Measurements from ENCODE around the gene FADS2. TPM values are rescaled to one million over a fixed set of nuclear protein-coding genes. Genes with fewer than 3 reads are reported as not detected.
A peak's percentile ranks its signal among the peaks of the same experiment; 100 is the strongest.

The FADS2 gene
- total RNA-seq, 1 experiment from 2014 or later = 20.6 TPM

DNA sequence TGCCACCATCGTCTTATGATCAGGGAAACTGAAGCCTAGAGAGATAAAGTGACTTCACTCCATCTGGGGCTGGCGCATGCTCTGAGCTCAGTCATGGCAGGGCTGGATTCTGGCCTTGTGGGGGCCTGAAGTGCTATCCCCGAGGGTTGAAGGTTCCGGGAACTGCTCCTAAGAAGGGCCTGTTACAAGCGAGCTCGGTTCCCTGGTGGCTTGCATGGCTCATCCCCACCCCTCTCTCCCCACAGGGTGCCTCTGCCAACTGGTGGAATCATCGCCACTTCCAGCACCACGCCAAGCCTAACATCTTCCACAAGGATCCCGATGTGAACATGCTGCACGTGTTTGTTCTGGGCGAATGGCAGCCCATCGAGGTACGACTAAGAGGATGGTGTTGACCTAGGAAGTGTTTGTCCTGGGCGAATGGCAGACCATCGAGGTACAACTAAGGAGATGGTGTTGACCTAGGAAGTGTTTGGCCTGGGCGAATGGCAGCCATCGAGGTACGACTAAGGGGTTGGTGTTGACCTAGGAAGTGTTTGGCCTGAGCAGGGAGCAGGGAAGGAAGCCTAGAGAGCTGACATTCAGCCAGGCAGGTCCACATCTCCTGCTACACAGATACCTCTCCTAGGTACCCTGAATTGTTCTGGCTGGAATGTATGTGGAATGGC is 19.9 kb downstream of the FADS2 start:
- Mint-ChIP-seq H3K36me3 (ENCODE audit: insufficient read depth, unreplicated experiment) (peaks cover 19% of the 10 kb centered on the region), H3K27me3 (ENCODE audit: insufficient read depth, unreplicated experiment) (no peaks in the 10 kb centered on the region), H3K27ac (ENCODE audit: low read depth, unreplicated experiment) (no peak overlapping the region), H3K9me3 (ENCODE audit: unreplicated experiment) (no peaks in the 10 kb centered on the region), H3K4me1 (ENCODE audit: insufficient read depth, unreplicated experiment) (no peaks in the 10 kb centered on the region), H3K4me3 (ENCODE audit: unreplicated experiment) (no peak overlapping the region)
- intact Hi-C loops (cut with micrococcal nuclease) = no loop called here
- TF ChIP-seq, protein P1, sequence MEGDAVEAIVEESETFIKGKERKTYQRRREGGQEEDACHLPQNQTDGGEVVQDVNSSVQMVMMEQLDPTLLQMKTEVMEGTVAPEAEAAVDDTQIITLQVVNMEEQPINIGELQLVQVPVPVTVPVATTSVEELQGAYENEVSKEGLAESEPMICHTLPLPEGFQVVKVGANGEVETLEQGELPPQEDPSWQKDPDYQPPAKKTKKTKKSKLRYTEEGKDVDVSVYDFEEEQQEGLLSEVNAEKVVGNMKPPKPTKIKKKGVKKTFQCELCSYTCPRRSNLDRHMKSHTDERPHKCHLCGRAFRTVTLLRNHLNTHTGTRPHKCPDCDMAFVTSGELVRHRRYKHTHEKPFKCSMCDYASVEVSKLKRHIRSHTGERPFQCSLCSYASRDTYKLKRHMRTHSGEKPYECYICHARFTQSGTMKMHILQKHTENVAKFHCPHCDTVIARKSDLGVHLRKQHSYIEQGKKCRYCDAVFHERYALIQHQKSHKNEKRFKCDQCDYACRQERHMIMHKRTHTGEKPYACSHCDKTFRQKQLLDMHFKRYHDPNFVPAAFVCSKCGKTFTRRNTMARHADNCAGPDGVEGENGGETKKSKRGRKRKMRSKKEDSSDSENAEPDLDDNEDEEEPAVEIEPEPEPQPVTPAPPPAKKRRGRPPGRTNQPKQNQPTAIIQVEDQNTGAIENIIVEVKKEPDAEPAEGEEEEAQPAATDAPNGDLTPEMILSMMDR (IDR thresholded peaks at IDR 0.05; ENCODE audit: unreplicated experiment) = no peak
- BruUV-seq (replicated peaks) = no TSS peak
- no peak for DNase-seq (ENCODE audit: unreplicated experiment)
- ChIA-PET CTCF (interaction anchor here (1.0 kb wide), 1 partner anchor 213 kb away, joined by 4 read pairs; no protein-coding TSS in a partner anchor), POLR2A (interaction anchor here (0.7 kb wide), 1 partner anchor 233 kb away, joined by 3 read pairs; no protein-coding TSS in a partner anchor)

GRCh38 chr11:61848631-61849030 is 20.5 kb downstream of the FADS2 start:
- TF ChIP-seq, protein P1 (IDR thresholded peaks at IDR 0.05; ENCODE audit: unreplicated experiment) = no peak
- Mint-ChIP-seq H3K27ac (ENCODE audit: low read depth, unreplicated experiment) (no peak overlapping the region), H3K36me3 (ENCODE audit: insufficient read depth, unreplicated experiment) (peaks cover 19% of the 10 kb centered on the region), H3K4me1 (ENCODE audit: insufficient read depth, unreplicated experiment) (no peaks in the 10 kb centered on the region), H3K9me3 (ENCODE audit: unreplicated experiment) (no peaks in the 10 kb centered on the region), H3K27me3 (ENCODE audit: insufficient read depth, unreplicated experiment) (no peaks in the 10 kb centered on the region), H3K4me3 (ENCODE audit: unreplicated experiment) (no peak overlapping the region)
- intact Hi-C loops (cut with micrococcal nuclease) = no loop called here
- POLR2A ChIA-PET = no interaction called here
- CTCF ChIA-PET = interaction anchor here (1.0 kb wide), 1 partner anchor 212 kb away, joined by 4 read pairs; no protein-coding TSS in a partner anchor
- BruUV-seq (replicated peaks) = no TSS peak
- no peak for DNase-seq (ENCODE audit: unreplicated experiment)

DNA sequence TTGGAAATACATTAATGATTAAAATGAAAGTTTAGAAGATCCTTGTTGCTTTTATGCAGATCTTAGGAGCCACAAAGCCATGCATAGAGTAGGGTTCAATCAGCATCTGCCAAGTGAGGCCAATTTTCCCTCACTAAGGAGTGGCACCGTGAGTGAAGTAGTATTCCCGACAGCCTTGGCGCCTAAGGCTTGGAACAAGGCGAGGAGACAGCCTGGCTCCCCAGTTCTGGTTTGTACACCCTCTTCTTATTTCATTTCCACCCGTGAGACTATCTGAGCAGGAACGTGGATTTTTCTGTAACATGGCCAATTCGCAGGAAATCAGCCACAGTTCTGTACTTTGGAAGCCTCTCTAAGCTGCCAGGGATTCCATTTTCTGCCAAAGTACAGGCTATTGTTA is 22.6 kb downstream of the FADS2 start:
- ChIA-PET POLR2A (no interaction called here), CTCF (no interaction called here)
- Mint-ChIP-seq H3K36me3 (ENCODE audit: insufficient read depth, unreplicated experiment) (peaks cover 19% of the 10 kb centered on the region), H3K4me1 (ENCODE audit: insufficient read depth, unreplicated experiment) (no peaks in the 10 kb centered on the region), H3K4me3 (ENCODE audit: unreplicated experiment) (no peak overlapping the region), H3K27ac (ENCODE audit: low read depth, unreplicated experiment) (peak overlapping the region; percentile 63), H3K27me3 (ENCODE audit: insufficient read depth, unreplicated experiment) (no peaks in the 10 kb centered on the region), H3K9me3 (ENCODE audit: unreplicated experiment) (no peaks in the 10 kb centered on the region)
- no TSS peak for BruUV-seq (replicated peaks)
- no peak for DNase-seq (ENCODE audit: unreplicated experiment)
- intact Hi-C loops (cut with micrococcal nuclease) = no loop called here
- TF ChIP-seq, protein P1 (IDR thresholded peaks at IDR 0.05; ENCODE audit: unreplicated experiment) = no peak

DNA sequence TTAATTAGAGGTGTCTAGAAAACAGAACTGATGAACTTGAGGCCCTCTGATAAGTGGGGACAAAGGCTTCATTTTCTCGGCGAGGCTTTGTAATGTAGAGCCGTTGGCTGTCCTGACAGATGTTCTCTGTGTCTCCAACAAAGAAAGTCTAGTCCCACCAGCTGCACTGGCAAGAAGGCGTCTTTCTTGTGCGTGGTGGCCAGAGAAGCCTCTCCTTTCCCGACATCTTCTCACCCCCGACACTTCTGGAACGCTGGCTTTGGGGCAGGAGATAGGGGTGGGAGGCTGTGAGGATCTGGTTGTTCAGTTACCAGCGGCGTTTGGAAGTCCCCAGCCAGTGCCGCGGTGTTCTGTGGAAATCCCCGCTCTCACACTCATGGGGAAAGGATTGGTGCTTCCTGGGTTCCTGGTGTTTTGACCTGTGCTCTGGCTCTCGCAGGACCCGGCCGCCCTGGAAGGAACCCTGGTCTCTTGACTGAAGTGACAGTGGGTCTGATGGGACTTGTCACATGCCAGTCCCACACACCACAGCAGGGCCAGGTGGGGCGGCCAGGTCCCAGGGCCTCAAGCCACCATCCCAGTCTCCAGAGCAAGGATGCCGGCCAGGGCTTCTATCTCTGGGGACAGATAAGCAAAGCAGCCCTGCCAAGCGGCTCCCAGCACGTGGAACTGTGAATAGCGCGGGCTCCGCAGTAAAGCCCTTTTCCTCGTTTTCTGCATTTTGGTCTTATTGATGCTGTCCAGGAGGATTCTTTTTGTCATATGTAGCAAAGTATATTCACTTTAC is 23.2 kb downstream of the FADS2 start:
- peaks cover 19% of the 10 kb centered on the region for H3K36me3 Mint-ChIP-seq (ENCODE audit: insufficient read depth, unreplicated experiment)
- H3K27me3 Mint-ChIP-seq (ENCODE audit: insufficient read depth, unreplicated experiment) = no peaks in the 10 kb centered on the region
- no peak for DNase-seq (ENCODE audit: unreplicated experiment)
- H3K27ac Mint-ChIP-seq (ENCODE audit: low read depth, unreplicated experiment) = peak overlapping the region; percentile 63
- H3K4me1 Mint-ChIP-seq (ENCODE audit: insufficient read depth, unreplicated experiment) = no peaks in the 10 kb centered on the region
- ChIA-PET POLR2A (no interaction called here), CTCF (no interaction called here)
- intact Hi-C loops (cut with micrococcal nuclease) = no loop called here
- H3K9me3 Mint-ChIP-seq (ENCODE audit: unreplicated experiment) = no peaks in the 10 kb centered on the region
- TF ChIP-seq, protein P1 (IDR thresholded peaks at IDR 0.05; ENCODE audit: unreplicated experiment) = no peak
- no TSS peak for BruUV-seq (replicated peaks)
- no peak overlapping the region for H3K4me3 Mint-ChIP-seq (ENCODE audit: unreplicated experiment)
